ENCODE measurements around the gene MAGI2. TPM values are rescaled to one million over a fixed set of nuclear protein-coding genes. Genes with fewer than 3 reads are reported as not detected.
A peak's percentile ranks its signal among the peaks of the same experiment; 100 is the strongest.

MAGI2 gene
- total RNA-seq, result 4.0 TPM

DNA sequence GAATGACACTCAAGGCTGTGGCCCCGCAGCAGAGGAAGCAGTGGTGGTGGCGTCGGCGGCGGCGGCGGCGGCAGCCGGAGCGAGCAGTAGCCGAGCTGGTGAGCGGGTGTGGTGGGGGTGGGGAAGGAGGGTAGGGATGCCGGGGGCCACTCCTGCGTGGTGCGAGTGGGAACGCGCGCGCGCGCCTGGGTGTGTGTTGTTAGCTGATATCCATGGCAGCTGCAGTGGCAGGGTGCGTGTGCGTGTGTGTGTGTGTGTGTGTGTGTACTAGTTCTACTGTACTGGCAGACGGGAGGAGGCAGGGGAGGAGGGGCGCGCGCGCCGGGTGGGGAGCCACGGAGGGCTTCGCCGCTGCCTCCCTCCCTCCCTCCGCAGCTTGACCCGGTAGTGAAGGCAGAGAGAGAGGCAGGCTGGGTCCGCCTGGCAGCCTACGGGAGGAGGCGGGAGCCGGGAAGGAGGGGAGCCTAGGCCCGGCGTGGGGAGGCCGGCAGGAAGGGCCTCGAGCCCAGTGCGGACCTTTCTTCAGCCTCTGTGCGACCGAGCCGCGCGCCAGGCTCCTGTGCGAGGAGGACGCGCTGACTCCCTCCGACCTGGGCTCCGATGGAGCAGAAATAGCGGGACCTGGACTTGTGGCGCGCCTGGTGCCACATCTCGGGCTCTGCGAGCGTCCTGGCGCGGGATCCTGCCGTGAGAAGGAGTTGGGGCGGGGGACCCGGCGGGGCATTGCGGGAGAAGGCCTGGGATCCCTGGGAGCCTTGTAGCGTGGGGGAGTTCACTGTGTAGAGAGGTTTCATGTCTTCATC lies at the start of gene MAGI2:
Gene MAGI2 (minus strand): TSS at position 110 of the 803 bp plus-strand sequence. CDS start 347 bp downstream, outside the sequence.
- H3K36me3 ChIP-seq, result no peaks in the 10 kb centered on the region
- peak; percentile 46 to 93 for DNase-seq (ENCODE audit: low spot score in 2 of 2)
- H3K4me1 ChIP-seq, result peaks cover 4 to 18% of the 10 kb centered on the region in 2 donors
- no peaks in the 10 kb centered on the region for H3K27me3 ChIP-seq
- TF ChIP-seq, protein P1, sequence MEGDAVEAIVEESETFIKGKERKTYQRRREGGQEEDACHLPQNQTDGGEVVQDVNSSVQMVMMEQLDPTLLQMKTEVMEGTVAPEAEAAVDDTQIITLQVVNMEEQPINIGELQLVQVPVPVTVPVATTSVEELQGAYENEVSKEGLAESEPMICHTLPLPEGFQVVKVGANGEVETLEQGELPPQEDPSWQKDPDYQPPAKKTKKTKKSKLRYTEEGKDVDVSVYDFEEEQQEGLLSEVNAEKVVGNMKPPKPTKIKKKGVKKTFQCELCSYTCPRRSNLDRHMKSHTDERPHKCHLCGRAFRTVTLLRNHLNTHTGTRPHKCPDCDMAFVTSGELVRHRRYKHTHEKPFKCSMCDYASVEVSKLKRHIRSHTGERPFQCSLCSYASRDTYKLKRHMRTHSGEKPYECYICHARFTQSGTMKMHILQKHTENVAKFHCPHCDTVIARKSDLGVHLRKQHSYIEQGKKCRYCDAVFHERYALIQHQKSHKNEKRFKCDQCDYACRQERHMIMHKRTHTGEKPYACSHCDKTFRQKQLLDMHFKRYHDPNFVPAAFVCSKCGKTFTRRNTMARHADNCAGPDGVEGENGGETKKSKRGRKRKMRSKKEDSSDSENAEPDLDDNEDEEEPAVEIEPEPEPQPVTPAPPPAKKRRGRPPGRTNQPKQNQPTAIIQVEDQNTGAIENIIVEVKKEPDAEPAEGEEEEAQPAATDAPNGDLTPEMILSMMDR (IDR thresholded peaks at IDR 0.05), result no peak
- H3K4me3 ChIP-seq, result peak within 1 kb of the TSS; percentile 81 to 90
- H3K27ac ChIP-seq, result peak within 1 kb of the TSS; percentile 96 to 98
- no peaks in the 10 kb centered on the region for H3K9me3 ChIP-seq
- intact Hi-C loops (cut with DNase I), result loop anchor here (2.0 to 10.0 kb wide), 5 partner anchors 46 to 1656 kb away; partner anchors contain the start of genes GNAI1, PHTF2 and TMEM60

- intact Hi-C loops (cut with DNase I), result no loop called here
- TF ChIP-seq, protein P1 (IDR thresholded peaks at IDR 0.05), result no peak
Observed at GRCh38 chr7:79502151-79502550, 48.7 kb upstream of the MAGI2 start.

GRCh38 chr7:79500759-79501158 lies 47.3 kb upstream of the MAGI2 start:
- DNase-seq (ENCODE audit: low spot score in 2 of 2), result no peak
- Histone ChIP-seq H3K4me1 (no peaks in the 10 kb centered on the region), H3K4me3 (no peak overlapping the region), H3K9me3 (no peaks in the 10 kb centered on the region), H3K36me3 (no peaks in the 10 kb centered on the region), H3K27me3 (no peaks in the 10 kb centered on the region), H3K27ac (no peak overlapping the region)
- TF ChIP-seq, protein P1 (IDR thresholded peaks at IDR 0.05), result no peak
- intact Hi-C loops (cut with DNase I), result no loop called here

More at GRCh38 chr7:79502151-79502550, 48.7 kb upstream of the MAGI2 start:
- Histone ChIP-seq H3K4me1 (no peaks in the 10 kb centered on the region), H3K27ac (no peak overlapping the region), H3K36me3 (no peaks in the 10 kb centered on the region), H3K4me3 (no peak overlapping the region), H3K27me3 (no peaks in the 10 kb centered on the region), H3K9me3 (no peaks in the 10 kb centered on the region)
- no peak for DNase-seq (ENCODE audit: low spot score in 2 of 2)

- Histone ChIP-seq H3K36me3 (no peaks in the 10 kb centered on the region), H3K4me1 (no peaks in the 10 kb centered on the region), H3K4me3 (no peak overlapping the region), H3K27ac (no peak overlapping the region), H3K9me3 (no peaks in the 10 kb centered on the region), H3K27me3 (no peaks in the 10 kb centered on the region)
- TF ChIP-seq, protein P1 (IDR thresholded peaks at IDR 0.05), result no peak
- no peak for DNase-seq (ENCODE audit: low spot score in 2 of 2)
- intact Hi-C loops (cut with DNase I), result no loop called here
Observed at GRCh38 chr7:79497728-79498127, 44.3 kb upstream of the MAGI2 start.

DNA sequence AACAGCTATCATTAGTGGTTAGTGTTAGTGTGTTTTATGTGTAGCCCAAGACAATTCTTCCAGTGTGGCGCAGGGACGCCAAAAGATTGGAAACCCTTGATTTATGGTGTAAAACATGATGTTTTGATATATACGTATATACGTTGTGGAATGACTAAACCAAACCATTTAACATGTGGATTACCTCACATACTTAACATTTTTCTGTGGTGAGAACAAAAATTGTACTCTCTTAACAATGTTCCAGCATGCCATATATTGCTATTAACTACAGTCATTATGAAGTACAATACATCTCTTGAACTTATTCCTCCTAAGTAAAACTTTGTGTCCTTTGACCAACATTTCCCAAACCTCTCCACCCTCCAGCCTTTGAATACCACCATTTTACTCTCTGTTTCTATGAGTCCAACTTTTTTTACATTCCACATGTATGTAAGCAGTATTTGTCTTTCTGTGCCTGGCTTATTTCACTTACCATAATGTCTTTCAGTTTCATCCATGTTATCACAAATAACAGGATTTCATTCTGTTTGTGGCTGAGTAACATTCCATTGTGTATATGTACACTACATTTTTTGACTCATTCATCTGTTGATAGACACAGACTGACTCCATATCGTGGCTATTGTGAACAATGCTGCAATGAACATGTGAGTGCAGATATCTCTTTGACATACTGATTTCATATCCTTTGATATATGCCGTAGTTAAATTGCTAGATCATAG lies 42.2 kb upstream of the MAGI2 start:
- no peak overlapping the region for H3K4me3 ChIP-seq
- no peaks in the 10 kb centered on the region for H3K27me3 ChIP-seq
- no peak overlapping the region for H3K27ac ChIP-seq
- no peak for DNase-seq (ENCODE audit: low spot score in 2 of 2)
- no peaks in the 10 kb centered on the region for H3K9me3 ChIP-seq
- TF ChIP-seq, protein P1 (IDR thresholded peaks at IDR 0.05), result no peak
- H3K4me1 ChIP-seq, result no peaks in the 10 kb centered on the region
- intact Hi-C loops (cut with DNase I), result no loop called here
- H3K36me3 ChIP-seq, result no peaks in the 10 kb centered on the region

Measured in ascending aorta (tissue), 2 donors.